H1 (cell line): ENCODE measurements around the gene CLEC1A. TPM values are rescaled to one million over a fixed set of nuclear protein-coding genes. Genes with fewer than 3 reads are reported as not detected.

Experiments
- CTCF ChIA-PET: fragments of 300-600 bp; sonication (Branson Sonifier 250); formaldehyde crosslinking; loops from one replicate; lab custom pipeline; 2021; ENCODE audit not compliant: partially characterized antibody; lab: Charles Lee
- POLR2A ChIA-PET: fragments of 300-600 bp; sonication (Branson Sonifier 250); formaldehyde crosslinking; loops from one replicate; lab custom pipeline; 2021; ENCODE audit warnings: inconsistent platforms; ENCODE audit not compliant: partially characterized antibody; lab: Charles Lee
- DNase-seq, 2 experiments: peaks; one replicate each; pipeline versions ENCODE4 v3.0.0 to v3.0.0-alpha.2; 2010 to 2022; ENCODE audit warnings: low spot score in 2 of 2, low read depth in 1 of 2, mixed read lengths in 1 of 2
- FAIRE-seq: peaks from 2 replicates; lab custom pipeline; 2011; peaks lifted over from hg19 to GRCh38; lab: Jason Lieb, UNC
- H2AFZ ChIP-seq: 2 replicates; pipeline ENCODE4 v1.8.1; 2012; ENCODE audit warnings: low read length, inconsistent platforms
- H2AK5ac ChIP-seq: 2 replicates; pipeline ENCODE4 v1.6.1; 2013; ENCODE audit warnings: low read depth, low read length
- H2BK120ac ChIP-seq: replicated peaks from 2 replicates; pipeline ENCODE3; 2013; ENCODE audit warnings: low read depth, low read length, inconsistent platforms
- H2BK12ac ChIP-seq: 2 replicates; pipeline ENCODE4 v1.6.1; 2013; ENCODE audit warnings: low read depth, low read length
- H2BK15ac ChIP-seq: 2 replicates; pipeline ENCODE4 v1.6.1; 2013; ENCODE audit warnings: low read length
- H2BK20ac ChIP-seq: 2 replicates; pipeline ENCODE4 v1.6.1; 2013; ENCODE audit warnings: low read length
- H2BK5ac ChIP-seq: 2 replicates; pipeline ENCODE4 v1.6.1; 2013; ENCODE audit warnings: low read depth, low read length
- H3K14ac ChIP-seq: 2 replicates; pipeline ENCODE4 v1.6.1; 2013; ENCODE audit warnings: inconsistent platforms; ENCODE audit not compliant: insufficient read length
- H3K18ac ChIP-seq: 2 replicates; pipeline ENCODE4 v1.6.1; 2013; ENCODE audit warnings: low read length; ENCODE audit errors: extremely low read depth
- H3K23ac ChIP-seq: 2 replicates; pipeline ENCODE4 v1.6.1; 2013; ENCODE audit warnings: inconsistent platforms; ENCODE audit not compliant: insufficient read length
- H3K23me2 ChIP-seq: 2 replicates; pipeline ENCODE4 v1.6.1; 2013; ENCODE audit warnings: low read depth, low read length
- H3K27ac ChIP-seq: 2 replicates; pipeline ENCODE4 v1.6.1; 2011; ENCODE audit warnings: low read depth, low read length, inconsistent platforms
- H3K27me3 ChIP-seq, 4 experiments: replicated peaks in 1 of 4; 1 replicate in 1 of 4; 2 replicates in 3 of 4; pipeline versions ENCODE4 v1.6.1 to v1.8.1; 2011 to 2013; ENCODE audit warnings: low read length in 3 of 4, mild to moderate bottlenecking in 3 of 4, inconsistent platforms in 2 of 4, mixed read lengths in 2 of 4, moderate library complexity in 1 of 4; ENCODE audit not compliant: control insufficient read depth in 3 of 4, insufficient read depth in 3 of 4; ENCODE audit errors: extremely low read depth in 1 of 4
- H3K36me3 ChIP-seq, 4 experiments: 2 replicates each; pipeline versions ENCODE4 v1.6.1 to v1.8.1; 2011 to 2013; ENCODE audit warnings: mild to moderate bottlenecking in 4 of 4, low read length in 3 of 4, moderate library complexity in 2 of 4, control low read depth in 1 of 4, inconsistent platforms in 1 of 4; ENCODE audit not compliant: insufficient read depth in 4 of 4, control insufficient read depth in 2 of 4
- H3K4ac ChIP-seq: replicated peaks from 2 replicates; pipeline ENCODE3; 2013; ENCODE audit warnings: low read length, low read depth, mixed read lengths, inconsistent platforms; ENCODE audit not compliant: insufficient read length
- H3K4me1 ChIP-seq, 4 experiments: replicated peaks in 1 of 4; 1 replicate in 1 of 4; 2 replicates in 3 of 4; pipeline versions ENCODE4 v1.6.1 to v1.8.1; 2011 to 2013; ENCODE audit warnings: low read length in 3 of 4, inconsistent platforms in 2 of 4, mixed read lengths in 1 of 4; ENCODE audit not compliant: insufficient read depth in 4 of 4, control insufficient read depth in 3 of 4
- H3K4me2 ChIP-seq, 2 experiments: 2 replicates each; pipeline versions ENCODE4 v1.6.1 to v1.8.1; 2011 to 2013; ENCODE audit warnings: low read depth in 2 of 2, low read length in 2 of 2, control low read depth in 1 of 2, inconsistent platforms in 1 of 2, mild to moderate bottlenecking in 1 of 2; ENCODE audit not compliant: insufficient read depth in 1 of 2
- H3K4me3 ChIP-seq, 4 experiments: fragments of 200-600, 300-600 bp in 1 of 4; sonication (generic), shearing (Covaris generic), sonication (Bioruptor Twin) in 1 of 4; 2 replicates each; pipeline versions ENCODE4 v1.5.1 to v1.8.1; 2011 to 2016; ENCODE audit warnings: low read length in 4 of 4, low read depth in 3 of 4, control low read depth in 2 of 4, inconsistent platforms in 2 of 4, mild to moderate bottlenecking in 2 of 4, mixed read lengths in 1 of 4, moderate library complexity in 1 of 4; ENCODE audit not compliant: insufficient read depth in 2 of 4; ENCODE audit errors: extremely low read depth in 1 of 4
- H3K56ac ChIP-seq: replicated peaks from 2 replicates; pipeline ENCODE3; 2013; ENCODE audit warnings: low read depth, mild to moderate bottlenecking, mixed read lengths, low read length, inconsistent platforms; ENCODE audit not compliant: insufficient read length
- H3K79me1 ChIP-seq: 2 replicates; pipeline ENCODE4 v1.6.1; 2013; ENCODE audit warnings: low read depth, low read length, control low read depth
- H3K79me2 ChIP-seq, 2 experiments: 2 replicates each; pipeline versions ENCODE4 v1.6.1 to v1.8.1; 2012 to 2013; ENCODE audit warnings: low read length in 2 of 2, mild to moderate bottlenecking in 2 of 2, inconsistent platforms in 1 of 2; ENCODE audit not compliant: insufficient read depth in 2 of 2, control insufficient read depth in 1 of 2
- H3K9ac ChIP-seq, 4 experiments: replicated peaks in 1 of 4; 1 replicate in 1 of 4; 2 replicates in 3 of 4; pipeline versions ENCODE4 v1.6.1 to v1.8.1; 2011 to 2013; ENCODE audit warnings: low read depth in 3 of 4, low read length in 3 of 4, control low read depth in 2 of 4, mild to moderate bottlenecking in 2 of 4, moderate library complexity in 2 of 4, inconsistent platforms in 1 of 4; ENCODE audit errors: extremely low read depth in 1 of 4
- H3K9me3 ChIP-seq, 2 experiments: 2 replicates each; pipeline versions ENCODE4 v1.6.1 to v1.8.1; 2012 to 2013; ENCODE audit warnings: mild to moderate bottlenecking in 2 of 2, moderate library complexity in 2 of 2, control low read depth in 1 of 2, inconsistent platforms in 1 of 2, low read depth in 1 of 2, low read length in 1 of 2, mixed read lengths in 1 of 2; ENCODE audit not compliant: insufficient read depth in 2 of 2
- H4K20me1 ChIP-seq, 2 experiments: replicated peaks in 1 of 2; 2 replicates each; pipeline versions ENCODE3 to v1.8.1; 2011 to 2013; ENCODE audit warnings: inconsistent platforms in 2 of 2, low read length in 2 of 2, mild to moderate bottlenecking in 1 of 2; ENCODE audit not compliant: insufficient read depth in 2 of 2, control insufficient read depth in 1 of 2
- H4K5ac ChIP-seq: 2 replicates; pipeline ENCODE4 v1.6.1; 2013; ENCODE audit warnings: low read length, low read depth, mixed read lengths, inconsistent platforms; ENCODE audit not compliant: insufficient read length
- H4K8ac ChIP-seq: 2 replicates; pipeline ENCODE4 v1.8.0; 2013; ENCODE audit warnings: mild to moderate bottlenecking, moderate library complexity, low read length, inconsistent platforms; ENCODE audit not compliant: insufficient read depth; ENCODE audit errors: extremely low read depth
- H4K91ac ChIP-seq: replicated peaks from 2 replicates; pipeline ENCODE3; 2013; ENCODE audit warnings: low read length, mixed read lengths, inconsistent platforms; ENCODE audit not compliant: insufficient read length
- BCL11A ChIP-seq, 2 experiments: IDR thresholded peaks; one replicate each; pipeline ENCODE4 v1.6.1; 2011; ENCODE audit warnings: low read depth in 2 of 2, low read length in 2 of 2, mild to moderate bottlenecking in 2 of 2
- CBX8 ChIP-seq: fragments of 300-800, 300-1000 bp; sonication (generic); IDR thresholded peaks from 2 replicates; pipeline ENCODE4 v1.7.1; 2016; ENCODE audit warnings: low read depth, low read length, borderline replicate concordance
- EGR1 ChIP-seq: IDR thresholded peaks from 2 replicates; pipeline ENCODE4 v1.6.1; 2011; ENCODE audit warnings: low read depth, low read length, borderline replicate concordance
- KDM5A ChIP-seq: fragments of 200-600 bp; IDR thresholded peaks from 2 replicates; pipeline ENCODE4 v1.7.1; 2012; ENCODE audit warnings: mild to moderate bottlenecking, low read length, inconsistent platforms, mixed read lengths
- PHF8 ChIP-seq: fragments of 200-600 bp; sonication (generic); conservative IDR thresholded peaks from 2 replicates; pipeline ENCODE4 v1.7.1; 2012; ENCODE audit warnings: low read depth, mild to moderate bottlenecking, inconsistent platforms, low read length, moderate library complexity
- POU5F1 ChIP-seq: IDR thresholded peaks from 2 replicates; pipeline ENCODE4 v1.6.1; 2011; ENCODE audit warnings: low read depth, mild to moderate bottlenecking, low read length, moderate library complexity
- WGBS, 2 experiments: shearing (Covaris generic) in 1 of 2; methylation state at CpG; one replicate each; pipeline versions ENCODE4 v1.1.6 to v1.1.7; 2013 to 2015; ENCODE audit warnings: low lambda C conversion rate in 2 of 2, mixed read lengths in 2 of 2, inconsistent platforms in 1 of 2, low coverage in 1 of 2, missing lambda C conversion rate in 1 of 2; ENCODE audit not compliant: insufficient replicate concordance in 2 of 2, insufficient coverage in 1 of 2, insufficient read length in 1 of 2; ENCODE audit errors: extremely low coverage in 1 of 2, missing lambda C conversion rate in 1 of 2; 5-methylcytosine and 5-hydroxymethylcytosine counted together
- polyA plus RNA-seq, 7 experiments: library from polyadenylated mRNA; depleted of rRNA in 3 of 7; stranded (reverse) in 5 of 7; unstranded in 2 of 7; fragments of >200 nt in 5 of 7; fragments of 200-250 nt in 2 of 7; gene quantifications; 1 replicate in 5 of 7; 2 replicates in 1 of 7; 4 replicates in 1 of 7; pipeline versions ENCODE4 v1.2.1 to v1.2.3, GENCODE V29; 2011 to 2013; ENCODE audit warnings: missing spikeins in 2 of 7, mixed read lengths in 2 of 7
- total RNA-seq: library from RNA; stranded (reverse); fragmentation: NEBNext Ultra II Directional; extraction: Animal tissue kit (Norgen Biotek cat#: 25700); gene quantifications from 2 replicates; pipeline ENCODE4 v1.2.1, GENCODE V29; 2021
- TF ChIP-seq, protein P1 (sequence below): IDR thresholded peaks from 2 replicates; pipeline ENCODE4 v1.6.1; 2011; ENCODE audit warnings: low read depth, mild to moderate bottlenecking, low read length; ENCODE audit not compliant: insufficient read depth

CLEC1A gene
- total and polyA plus RNA-seq, 2 of the 8 experiments (the other 6 are each of a cell fraction or from before 2014, with no cell fraction given), result 0.20 TPM; not detected in 1

DNA sequence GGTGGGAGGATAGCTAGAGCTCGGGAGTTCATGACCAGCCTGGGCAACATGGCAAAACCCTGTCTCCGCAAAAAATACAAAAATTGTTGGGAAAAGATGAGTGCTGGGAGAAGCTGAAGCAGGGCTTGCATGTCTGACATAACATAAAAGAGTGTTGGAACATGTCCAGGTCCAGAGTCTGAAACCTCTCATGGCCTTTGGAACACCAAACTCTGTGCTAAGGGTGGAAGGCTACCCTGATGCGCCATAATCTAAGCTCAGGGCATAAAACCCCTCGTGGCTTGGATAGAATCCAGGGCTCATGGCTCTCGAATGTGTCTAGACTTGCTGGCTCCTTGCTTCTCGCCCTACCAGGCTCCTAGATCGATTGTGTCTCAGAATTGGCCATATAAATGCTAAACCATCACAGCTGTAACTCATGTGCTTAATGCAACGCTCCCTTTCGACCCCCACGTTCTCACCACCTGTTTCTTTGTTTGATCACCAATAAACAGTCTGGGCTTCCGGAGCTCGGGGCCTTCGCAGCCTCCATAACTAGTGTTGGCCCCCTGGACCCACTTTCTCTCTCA, 37.9 kb upstream of the CLEC1A start:
- no peak overlapping the region for H2AFZ ChIP-seq

More for the DNA sequence above, 37.9 kb upstream of the CLEC1A start:
- TF ChIP-seq PHF8 (no peak), CBX8 (no peak), BCL11A (IDR thresholded peaks at IDR 0.05; ENCODE audit: low read depth in 2 of 2, low read length in 2 of 2) (no peak), KDM5A (no peak), POU5F1 (no peak), EGR1 (no peak)
- TF ChIP-seq, protein P1, sequence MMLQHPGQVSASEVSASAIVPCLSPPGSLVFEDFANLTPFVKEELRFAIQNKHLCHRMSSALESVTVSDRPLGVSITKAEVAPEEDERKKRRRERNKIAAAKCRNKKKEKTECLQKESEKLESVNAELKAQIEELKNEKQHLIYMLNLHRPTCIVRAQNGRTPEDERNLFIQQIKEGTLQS, result no peak
- no peak for FAIRE-seq
- Histone ChIP-seq H3K36me3 (no peaks in the 10 kb centered on the region), H3K23ac (no peak overlapping the region), H3K79me2 (no peaks in the 10 kb centered on the region), H4K5ac (no peak overlapping the region), H4K8ac (no peak overlapping the region), H3K9me3 (no peaks in the 10 kb centered on the region), H3K4ac (no peak overlapping the region), H2BK120ac (no peak overlapping the region), H4K91ac (no peak overlapping the region), H3K9ac (no peak overlapping the region), H2AK5ac (no peak overlapping the region), H2BK15ac (no peak overlapping the region), H3K56ac (no peak overlapping the region), H2BK20ac (no peak overlapping the region), H4K20me1 (no peaks in the 10 kb centered on the region), H2BK5ac (no peak overlapping the region), H3K27ac (no peak overlapping the region), H3K4me3 (no peak overlapping the region), H3K4me1 (peaks cover 0 to 7% (median 4%) of the 10 kb centered on the region in 4 experiments; a peak in 4 of 7 replicates), H3K14ac (no peak overlapping the region), H3K79me1 (no peaks in the 10 kb centered on the region), H3K23me2 (no peaks in the 10 kb centered on the region), H3K18ac (no peak overlapping the region), H2BK12ac (no peak overlapping the region), H3K4me2 (no peak overlapping the region), H3K27me3 (no peaks in the 10 kb centered on the region)
- ChIA-PET CTCF (interaction anchor here (0.7 to 2.6 kb wide), 7 partner anchors 18 to 387 kb away, joined by 3 to 12 read pairs (median 4); partner anchors contain the start of gene CLEC12B), POLR2A (interaction anchor here (1.0 kb wide), 1 partner anchor 126 kb away, joined by 3 read pairs; the partner anchor contains the start of gene CLEC12B)
- no peak for DNase-seq
- WGBS, 2 experiments, result 85% methylated on average over 13 of the region's 13 CpGs; no CpG with 5 or more reads in 1 of the 2 experiments
